IPS-18c (cell line): Measurements from ENCODE around the gene CD300LD.
"Not testable (repeated sequence)": the region's sequence is repeated elsewhere in the genome, so short reads cannot be mapped to it uniquely, and the experiment has no call there.

ENCODE experiments used
- H3K4me3 ChIP-seq: 2 replicates; pipeline ENCODE4 v1.7.0; 2013; ENCODE audit warnings: low read depth, mild to moderate bottlenecking, low read length, moderate library complexity; ENCODE audit not compliant: insufficient read depth
- H3K9me3 ChIP-seq: one replicate; pipeline ENCODE4 v1.6.1; 2013; ENCODE audit warnings: mild to moderate bottlenecking, low read length, moderate library complexity; ENCODE audit not compliant: control insufficient read depth, insufficient read depth

CD300LD gene

DNA sequence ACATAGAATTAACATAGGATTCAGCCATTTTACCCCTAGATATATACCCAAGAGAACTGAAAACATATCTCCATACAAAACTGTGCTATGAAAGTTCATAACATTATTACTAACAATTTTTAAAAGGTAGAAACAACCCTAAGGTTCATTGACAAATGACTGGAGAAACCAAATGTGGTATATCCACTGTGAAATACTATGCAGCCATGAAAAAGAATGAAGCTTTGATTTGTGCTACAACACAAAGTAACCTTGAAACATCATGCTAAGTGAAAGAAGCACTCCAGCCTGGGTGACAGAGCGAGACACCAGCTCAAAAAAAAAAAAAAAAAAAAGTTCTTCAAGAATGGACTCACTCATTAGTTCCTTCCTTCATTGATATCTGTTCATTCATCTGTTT, 580 bp downstream of the CD300LD start:
- Histone ChIP-seq H3K9me3 (no peaks in the 10 kb centered on the region), H3K4me3 (no peak overlapping the region)

DNA sequence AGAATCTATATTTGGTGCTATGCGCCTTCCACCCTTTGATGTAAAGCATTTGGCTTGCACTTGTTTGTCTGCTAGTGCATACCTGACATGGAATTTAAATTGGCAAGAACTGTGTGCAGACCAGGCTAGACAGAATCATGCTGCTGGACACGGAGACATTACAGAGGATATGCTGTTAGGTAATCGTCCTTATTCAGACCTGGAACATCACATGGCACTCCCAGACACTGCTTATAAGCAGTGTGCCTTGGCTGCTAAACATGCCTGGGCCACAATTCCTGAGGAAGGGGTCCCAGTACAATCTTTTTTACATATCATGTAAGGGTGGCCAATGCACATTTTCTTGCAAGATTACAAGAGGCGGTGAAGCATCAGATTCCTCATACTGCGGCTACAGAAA, 6.4 kb downstream of the CD300LD start:
- Histone ChIP-seq H3K4me3 (no peak overlapping the region), H3K9me3 (no peaks in the 10 kb centered on the region)

DNA sequence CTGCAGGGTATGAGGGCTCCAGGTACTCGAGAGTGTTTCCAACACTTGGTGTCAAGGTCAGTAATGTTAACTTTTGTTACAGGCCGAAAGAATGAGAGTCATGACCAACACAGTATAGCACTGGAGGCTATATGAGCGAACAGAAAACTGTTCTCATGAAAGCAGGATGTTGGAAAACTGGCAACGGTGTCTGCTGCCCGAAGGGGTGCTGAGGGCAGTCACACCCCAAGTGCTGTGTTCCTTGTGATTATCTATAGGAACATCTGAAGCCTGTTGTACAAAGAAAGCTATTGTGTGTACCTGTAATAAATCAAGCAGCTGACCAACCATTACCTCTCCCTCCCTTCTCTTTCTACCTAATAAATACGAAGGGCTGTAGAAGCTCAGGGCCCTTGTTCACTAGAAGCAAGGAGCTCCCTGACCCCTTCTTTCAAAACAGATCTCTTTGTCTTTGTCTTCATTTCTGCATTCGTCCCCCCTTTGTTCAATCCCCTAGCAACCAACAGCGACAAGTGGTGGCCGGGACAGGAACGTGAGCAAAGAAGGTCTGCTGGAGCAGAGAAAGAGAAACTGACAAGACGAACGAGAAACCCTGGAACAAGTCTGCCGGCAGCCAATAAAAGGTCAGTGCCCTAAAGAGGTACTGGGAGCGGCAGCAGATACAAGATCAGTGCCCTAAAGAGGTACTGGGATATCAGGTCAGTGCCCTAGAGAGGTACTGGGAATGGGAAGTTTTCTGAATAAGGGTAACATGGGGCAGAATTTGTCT, 7.6 kb downstream of the CD300LD start:
- no peak overlapping the region for H3K4me3 ChIP-seq
- H3K9me3 ChIP-seq, result no peaks in the 10 kb centered on the region

DNA sequence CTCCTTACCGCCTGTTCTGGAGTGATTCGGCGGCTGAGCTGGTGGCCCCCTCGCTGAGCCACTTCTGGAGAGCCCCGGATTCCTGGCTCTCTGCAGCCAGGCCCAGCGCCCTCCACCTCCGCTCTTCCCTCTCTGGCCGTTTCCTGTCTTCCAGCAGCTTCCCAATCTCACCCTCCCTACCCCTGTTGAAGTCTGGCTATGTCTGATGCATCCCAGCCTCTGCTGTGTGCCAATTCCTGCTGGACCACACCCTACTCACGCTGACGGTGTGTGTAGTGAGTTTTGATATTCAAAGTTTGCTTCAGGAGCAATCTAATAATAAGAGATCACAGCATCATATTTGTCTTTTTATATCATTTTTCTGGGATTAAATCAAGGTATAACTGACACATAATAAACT, 9.4 kb downstream of the CD300LD start:
- H3K9me3 ChIP-seq, result no peaks in the 10 kb centered on the region
- H3K4me3 ChIP-seq, result no peak overlapping the region

DNA sequence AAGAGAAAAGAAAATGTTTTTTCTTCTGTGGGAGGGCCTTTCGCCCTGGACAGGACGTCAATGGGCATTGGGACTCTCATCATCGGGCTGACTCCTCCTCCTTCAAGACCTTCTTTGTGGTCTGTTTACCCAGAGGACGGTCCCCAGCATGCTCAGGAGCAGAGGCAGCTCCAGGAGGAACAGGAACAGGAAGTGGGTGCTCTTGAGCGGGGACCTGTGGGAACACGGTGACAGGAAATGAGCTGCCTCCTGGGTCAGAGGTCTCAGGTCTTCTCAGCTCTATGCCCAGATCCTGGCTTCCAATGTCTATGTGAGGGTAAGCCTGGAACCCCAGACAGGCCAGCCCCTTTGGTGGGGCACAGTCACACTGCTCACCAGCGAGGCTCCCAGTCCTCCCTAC, 12.2 kb downstream of the CD300LD start:
- Histone ChIP-seq H3K9me3 (no peaks in the 10 kb centered on the region), H3K4me3 (no peak overlapping the region)

DNA sequence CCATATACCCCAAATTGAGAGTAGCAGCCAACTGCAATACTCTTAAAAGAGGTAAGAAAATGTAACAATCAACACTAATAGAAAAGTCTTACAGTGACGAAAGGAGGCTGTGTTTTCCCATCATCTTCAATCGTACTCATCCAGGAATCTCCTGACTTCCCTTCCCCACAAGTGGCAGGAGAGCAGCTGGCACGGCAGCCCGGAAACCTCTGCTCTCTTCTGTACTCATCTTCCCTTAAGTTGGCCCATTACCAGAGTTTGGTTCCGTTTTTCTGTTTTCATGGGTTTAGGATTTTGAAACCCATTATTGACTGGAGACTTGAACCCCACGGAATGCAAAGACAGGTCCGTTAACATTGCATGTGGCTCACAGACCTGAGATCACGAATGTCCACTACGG, 13.1 kb downstream of the CD300LD start:
- H3K4me3 ChIP-seq, result no peak overlapping the region
- no peaks in the 10 kb centered on the region for H3K9me3 ChIP-seq

DNA sequence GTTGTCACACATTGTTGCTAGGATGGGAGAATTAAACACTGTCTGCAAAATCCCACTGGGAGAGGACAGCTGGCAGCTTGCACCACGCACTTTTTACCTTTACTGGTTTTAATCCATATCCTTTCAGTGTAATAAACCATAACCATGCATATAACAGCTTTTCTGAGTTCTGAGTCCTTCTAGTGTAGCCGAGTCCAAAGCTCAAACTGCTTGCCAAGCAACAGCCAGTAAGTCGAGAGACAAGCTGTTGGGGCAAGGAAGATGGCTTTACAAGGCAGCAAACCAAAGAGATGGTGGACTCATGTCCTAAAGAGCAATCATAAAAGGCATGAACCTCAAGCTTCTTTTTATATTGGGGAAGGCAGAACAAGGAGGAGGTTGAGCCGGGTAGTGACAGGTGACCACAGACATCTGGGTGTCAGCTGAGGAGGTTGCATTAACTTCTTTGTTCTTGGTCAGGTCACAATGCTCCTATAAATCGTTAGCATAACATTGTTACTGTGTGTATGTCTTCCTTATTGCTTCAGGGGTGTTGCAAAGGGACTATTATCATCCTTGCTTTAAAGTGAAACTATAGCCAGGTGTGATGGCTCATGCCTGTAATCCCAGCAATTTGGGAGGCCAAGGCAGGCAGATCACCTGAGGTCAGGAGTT, 17.5 kb downstream of the CD300LD start:
- Histone ChIP-seq H3K9me3 (no peaks in the 10 kb centered on the region), H3K4me3 (no peak overlapping the region)

DNA sequence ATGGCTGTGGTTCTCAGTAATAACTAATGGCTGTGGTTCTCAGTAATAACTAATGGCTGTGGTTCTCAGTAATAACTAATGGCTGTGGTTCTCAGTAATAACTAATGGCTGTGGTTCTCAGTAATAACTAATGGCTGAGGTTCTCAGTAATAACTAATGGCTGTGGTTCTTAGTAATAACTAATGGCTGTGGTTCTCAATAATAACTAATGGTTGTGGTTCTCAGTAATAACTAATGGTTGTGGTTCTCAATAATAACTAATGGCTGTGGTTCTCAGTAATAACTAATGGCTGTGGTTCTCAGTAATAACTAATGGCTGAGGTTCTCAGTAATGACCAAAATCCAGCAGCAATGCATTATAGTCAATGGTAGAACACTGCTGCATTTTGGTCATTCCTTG, 18.4 kb downstream of the CD300LD start:
- H3K4me3 ChIP-seq, H3K9me3 ChIP-seq: not testable (repeated sequence)

DNA sequence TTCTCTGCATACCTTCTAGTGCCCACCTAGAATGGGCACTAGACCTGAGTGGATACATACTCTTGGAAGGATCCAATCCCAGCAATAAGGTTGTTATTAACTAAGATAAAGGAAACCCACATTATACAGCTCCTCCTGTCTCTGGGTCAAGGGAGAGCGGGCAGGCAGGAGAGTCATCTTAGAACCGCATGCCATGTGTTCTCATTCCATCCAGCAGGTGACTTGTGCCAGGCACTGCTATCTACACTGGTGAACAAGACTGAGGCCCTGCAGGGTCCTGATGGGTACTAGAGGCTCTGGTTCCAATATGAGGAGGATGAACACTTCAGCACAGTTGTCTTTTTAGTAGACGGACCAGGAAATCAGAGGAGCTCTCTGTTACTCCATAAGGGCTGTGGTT, 18.9 kb downstream of the CD300LD start:
- Histone ChIP-seq H3K4me3 (no peak overlapping the region), H3K9me3 (no peaks in the 10 kb centered on the region)

DNA sequence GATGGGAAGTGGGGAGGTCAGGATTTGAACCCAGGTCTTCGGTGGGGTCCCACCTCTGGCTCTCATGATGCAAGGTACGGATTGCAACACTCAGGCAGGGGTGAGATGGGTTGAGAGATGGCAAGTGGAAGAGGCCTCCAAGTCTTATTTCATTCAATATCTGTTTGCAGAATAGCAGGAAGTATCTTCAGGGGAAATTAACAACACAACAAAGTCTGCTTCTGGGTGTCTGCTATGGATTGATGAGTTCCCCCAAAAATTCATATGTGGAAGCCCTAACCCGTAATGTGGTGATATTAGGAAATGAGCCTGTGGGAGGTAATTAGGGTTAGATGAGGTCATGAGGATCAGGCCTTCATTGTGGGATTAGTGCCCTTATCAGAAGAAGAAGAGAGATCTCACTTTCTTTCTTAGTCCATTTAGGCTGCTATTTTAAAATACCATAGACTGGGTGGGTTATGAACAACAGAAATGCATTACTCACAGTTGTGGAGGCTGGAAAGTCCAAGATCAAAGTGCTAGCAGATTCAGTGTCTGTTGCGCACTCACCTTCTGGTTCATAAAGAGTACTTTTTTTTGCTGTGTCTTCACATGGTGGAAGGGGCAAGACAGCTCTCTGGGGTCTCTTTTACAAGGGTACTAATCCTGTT, 20.3 kb downstream of the CD300LD start:
- Histone ChIP-seq H3K9me3 (no peaks in the 10 kb centered on the region), H3K4me3 (no peak overlapping the region)

DNA sequence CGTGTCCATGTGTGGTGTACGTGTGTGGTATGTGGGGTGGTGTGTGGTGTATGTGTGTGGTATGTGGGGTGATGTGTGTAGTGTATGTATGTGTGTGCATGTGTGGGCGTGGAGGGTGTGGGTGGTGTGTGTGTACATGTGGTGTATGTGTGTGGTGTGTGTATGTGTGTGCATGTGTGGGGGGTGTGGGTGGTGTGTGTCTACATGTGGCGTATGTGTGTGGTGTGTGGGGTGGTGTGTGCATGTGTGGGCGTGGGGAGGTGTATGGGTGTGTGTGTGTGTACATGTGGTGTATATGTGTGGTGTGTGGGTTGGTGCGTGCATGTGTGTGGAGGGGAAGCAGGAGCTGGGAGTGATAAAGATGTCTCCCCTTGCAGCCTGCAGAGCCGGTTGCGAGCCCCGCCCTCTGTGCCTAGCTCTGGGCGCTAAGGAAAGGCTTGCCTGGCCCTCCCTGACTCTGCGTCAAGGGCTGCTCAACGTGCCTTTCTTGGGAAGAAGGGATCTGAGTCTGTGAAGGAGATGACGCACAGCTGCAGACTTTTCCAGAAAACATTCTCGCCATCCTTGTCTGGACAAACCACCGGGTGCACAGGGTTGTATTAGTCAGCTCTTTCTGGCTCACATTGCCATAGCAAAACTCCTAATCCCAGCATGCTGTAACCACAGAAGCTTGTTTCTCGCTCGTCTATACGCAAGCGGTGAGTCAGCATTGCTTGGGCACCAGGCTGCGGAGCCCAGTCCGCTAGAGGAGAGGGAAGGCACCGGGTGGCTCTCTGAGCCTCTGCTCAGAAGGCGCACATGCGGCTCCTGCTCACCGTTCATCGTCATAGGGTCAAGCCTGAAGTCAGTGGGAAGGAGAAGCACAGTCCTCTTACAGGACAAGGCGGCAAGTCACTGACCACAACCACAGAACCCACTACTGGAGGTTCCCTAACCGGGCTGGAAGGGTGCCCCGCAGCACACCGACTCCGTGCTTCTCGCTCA, 22.8 kb downstream of the CD300LD start:
- Histone ChIP-seq H3K4me3 (no peak overlapping the region), H3K9me3 (no peaks in the 10 kb centered on the region)

DNA sequence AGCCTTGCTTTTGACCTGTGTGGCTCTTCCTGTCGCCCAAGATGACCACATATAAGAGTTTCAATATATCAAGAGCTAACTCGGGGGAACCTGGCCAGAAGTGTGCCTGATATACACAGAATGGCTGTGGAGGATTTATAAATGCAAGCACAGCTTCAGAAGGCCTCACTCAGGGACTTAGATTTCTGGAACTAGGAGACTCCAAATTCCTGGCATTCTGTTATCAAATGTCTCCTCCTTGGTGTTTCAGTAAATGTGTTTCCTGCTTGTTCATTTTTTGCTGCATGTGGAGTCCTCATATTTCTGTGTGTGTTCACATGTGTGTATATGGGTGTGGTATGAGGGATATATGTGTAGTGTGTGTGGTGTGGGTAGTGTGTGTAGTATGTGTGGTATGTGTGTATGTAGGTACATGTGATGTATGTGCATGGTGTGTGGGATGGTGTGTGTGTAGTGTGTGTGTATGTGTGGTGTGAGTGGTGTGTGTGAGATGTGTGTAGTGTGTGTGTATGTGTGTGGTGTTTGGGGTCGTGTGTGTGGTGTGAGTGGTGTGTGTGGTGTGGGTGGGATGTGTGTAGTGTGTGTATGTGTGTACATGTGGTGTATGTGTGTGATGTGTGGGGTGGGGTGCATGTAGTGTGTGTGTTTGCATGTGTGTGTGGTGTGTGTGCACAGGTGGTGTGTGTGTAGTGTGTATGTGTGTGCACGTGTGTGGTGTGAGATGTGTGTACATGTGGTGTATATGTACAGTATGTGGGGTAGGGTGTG, 23.8 kb downstream of the CD300LD start:
- Histone ChIP-seq H3K9me3 (no peaks in the 10 kb centered on the region), H3K4me3 (no peak overlapping the region)

DNA sequence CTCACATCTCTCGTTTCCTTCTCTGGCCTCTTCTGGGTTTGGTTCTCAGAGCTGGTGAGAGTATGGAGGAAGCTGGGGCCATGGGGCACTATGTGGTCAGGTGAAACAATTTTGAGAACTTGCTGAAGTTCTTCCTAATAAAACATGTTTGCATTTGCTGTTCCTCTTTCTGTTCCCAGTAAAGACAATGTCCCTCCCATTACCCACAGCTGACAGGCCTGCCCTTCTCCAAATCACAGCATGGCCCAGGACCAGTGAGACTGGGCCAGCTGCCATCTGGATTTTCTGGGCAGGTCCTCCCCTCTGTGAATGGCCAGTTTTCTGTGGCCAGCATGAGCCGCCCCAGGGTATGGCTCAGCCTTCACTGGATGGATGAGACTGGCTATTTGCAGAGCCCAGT, 24.7 kb downstream of the CD300LD start, which contains the start of gene CD300H:
Gene CD300H (minus strand): TSS at position 113 of the 400 bp plus-strand sequence.
- no peaks in the 10 kb centered on the region for H3K9me3 ChIP-seq
- no peak within 1 kb of the TSS for H3K4me3 ChIP-seq

DNA sequence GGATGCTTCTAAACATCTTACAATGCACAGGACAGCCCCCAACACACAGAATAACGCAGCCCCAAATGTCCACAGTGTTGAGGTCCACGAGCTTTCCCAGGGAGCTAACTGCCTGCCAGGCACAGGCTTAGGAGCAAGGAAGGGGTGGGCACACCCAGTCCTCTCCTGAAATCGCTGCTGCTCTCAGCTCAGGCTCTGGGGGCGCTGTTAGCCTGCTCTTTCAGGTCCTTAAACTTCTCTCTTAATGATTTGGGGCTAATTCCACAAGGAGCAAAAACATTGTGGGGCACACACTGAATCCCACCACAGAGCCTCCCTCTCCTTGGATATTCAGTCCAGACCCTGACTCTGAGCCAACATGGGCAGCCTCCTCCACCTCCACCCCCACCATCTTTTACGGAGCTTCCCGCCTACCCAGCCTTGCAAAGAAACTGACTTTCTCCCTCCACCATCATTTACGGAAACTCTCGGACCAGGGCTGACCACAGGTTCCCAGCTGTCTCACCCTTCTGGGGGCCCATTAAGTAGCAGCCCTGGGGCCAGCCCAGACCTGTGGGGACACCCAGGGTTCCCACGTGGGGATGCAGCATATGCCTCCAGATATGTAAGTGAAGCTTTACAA, 25.8 kb downstream of the CD300LD start:
- no peak overlapping the region for H3K4me3 ChIP-seq

DNA sequence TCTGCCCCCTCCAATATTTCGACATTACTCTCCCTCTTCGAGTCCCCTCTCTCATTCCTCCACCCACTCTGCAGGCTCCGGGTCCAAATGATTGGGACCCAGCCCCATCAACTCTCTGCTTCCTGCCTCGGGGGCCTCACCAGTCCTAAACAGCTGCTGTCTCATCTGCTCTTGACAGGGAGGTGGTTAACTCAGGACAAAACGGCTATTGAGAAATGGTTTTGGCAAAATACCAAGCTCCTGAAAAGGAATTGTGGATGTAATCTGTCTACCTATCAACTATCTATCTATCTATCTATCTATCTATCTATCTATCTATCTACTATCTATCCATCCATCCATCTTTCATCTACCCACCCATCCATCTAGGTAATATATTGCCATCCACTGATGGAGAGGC, 27.0 kb downstream of the CD300LD start:
- no peaks in the 10 kb centered on the region for H3K9me3 ChIP-seq
- H3K4me3 ChIP-seq, result no peak overlapping the region

More for the DNA sequence above, 25.8 kb downstream of the CD300LD start:
- no peaks in the 10 kb centered on the region for H3K9me3 ChIP-seq

DNA sequence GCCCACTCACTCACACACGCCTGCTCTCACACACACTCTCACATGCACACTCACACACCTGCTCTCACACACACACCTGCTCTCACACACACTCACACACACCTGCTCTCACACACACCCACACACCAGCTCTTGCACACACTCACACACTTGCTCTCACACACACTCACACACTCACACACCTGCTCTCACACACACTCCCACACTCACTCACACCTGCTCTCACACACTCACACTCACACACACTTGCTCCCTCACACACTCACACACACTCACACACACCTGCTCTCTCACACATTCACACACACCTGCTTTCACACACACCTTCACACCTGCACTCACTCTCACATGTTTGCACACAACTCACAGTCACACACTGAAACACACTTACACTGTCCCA, 28.7 kb downstream of the CD300LD start:
- H3K9me3 ChIP-seq, result peaks cover 2% of the 10 kb centered on the region
- no peak overlapping the region for H3K4me3 ChIP-seq
